ENCODE data around the gene PRTN3.

- TF ChIP-seq CTCF (IDR thresholded peaks at IDR 0.05) (peak in 1 of 6 experiments; percentile 41), POLR2A (IDR thresholded peaks at IDR 0.05) (no peak)
Observed at GRCh38 chr19:861756-862580, 21.2 kb downstream of the PRTN3 start.
